Spleen (tissue), 11 donors: ENCODE measurements around the gene PRSS57. TPM values are rescaled to one million over a fixed set of nuclear protein-coding genes. Genes with fewer than 3 reads are reported as not detected.

Experiments used
- DNase-seq: peaks from one replicate; pipeline ENCODE4 v3.0.0-alpha.2; 2020
- H3K27ac ChIP-seq, 8 donors: fragments of 200-600 bp; sonication (generic) in 7 of 8; 1 replicate in 4 of 8; 2 replicates in 4 of 8; pipeline versions ENCODE4 v1.5.0 to v1.8.0; 2016 to 2021; ENCODE audit warnings: inconsistent platforms in 4 of 8, mild to moderate bottlenecking in 4 of 8, moderate library complexity in 1 of 8
- H3K27me3 ChIP-seq, 7 donors: fragments of 200-600 bp; sonication (generic) in 6 of 7; replicated peaks in 1 of 7; 1 replicate in 4 of 7; 2 replicates in 3 of 7; pipeline versions ENCODE4 v1.5.0 to v1.8.0; 2016 to 2021; ENCODE audit warnings: inconsistent platforms in 3 of 7, mild to moderate bottlenecking in 1 of 7
- H3K36me3 ChIP-seq, 6 donors: fragments of 200-600 bp; sonication (generic) in 5 of 6; 1 replicate in 4 of 6; 2 replicates in 2 of 6; pipeline versions ENCODE4 v1.5.0 to v1.8.0; 2016 to 2021; ENCODE audit warnings: inconsistent platforms in 2 of 6
- H3K4me1 ChIP-seq, 6 donors: fragments of 200-600 bp; sonication (generic) in 5 of 6; 1 replicate in 3 of 6; 2 replicates in 3 of 6; pipeline versions ENCODE4 v1.5.0 to v1.8.0; 2016 to 2021; ENCODE audit warnings: inconsistent platforms in 3 of 6
- H3K4me3 ChIP-seq, 8 donors: fragments of 200-600 bp; sonication (generic) in 7 of 8; 1 replicate in 4 of 8; 2 replicates in 4 of 8; pipeline versions ENCODE4 v1.5.0 to v1.8.0; 2016 to 2021; ENCODE audit warnings: inconsistent platforms in 4 of 8, mild to moderate bottlenecking in 4 of 8, moderate library complexity in 2 of 8
- H3K9me3 ChIP-seq, 8 donors: fragments of 200-600 bp; sonication (generic) in 7 of 8; 1 replicate in 4 of 8; 2 replicates in 4 of 8; pipeline versions ENCODE4 v1.5.0 to v1.8.0; 2016 to 2021; ENCODE audit warnings: inconsistent platforms in 4 of 8
- CTCF ChIP-seq, 11 experiments: fragments of 200-600 bp in 7 of 11; fragments of 450-650 bp in 4 of 11; sonication (generic) in 4 of 11; IDR thresholded peaks in 8 of 11; conservative IDR thresholded peaks in 3 of 11; 1 replicate in 7 of 11; 2 replicates in 4 of 11; pipeline versions ENCODE4 v1.4.0 to v1.8.0; 2016 to 2021; ENCODE audit warnings: antibody characterized with exemption in 11 of 11, inconsistent platforms in 4 of 11, mild to moderate bottlenecking in 1 of 11
- POLR2A ChIP-seq, 3 donors: fragments of 450-650 bp; IDR thresholded peaks; one replicate each; pipeline ENCODE4 v1.5.1; 2017; ENCODE audit warnings: antibody characterized with exemption in 3 of 3, mild to moderate bottlenecking in 1 of 3
- POLR2AphosphoS5 ChIP-seq, 3 donors: sonication (generic); formaldehyde crosslinking; IDR thresholded peaks; one replicate each; pipeline ENCODE4 v1.5.1; 2017; ENCODE audit warnings: antibody characterized with exemption in 3 of 3
- WGBS, 5 donors: extraction: QIAGEN DNeasy Blood & Tissue Kit in 3 of 5; methylation state at CpG; one replicate each; pipeline versions ENCODE4 v1.1.5 to v1.1.7; 2013 to 2018; 5-methylcytosine and 5-hydroxymethylcytosine counted together
- intact Hi-C: fragments of 100-400 bp; cut with DNase I; formaldehyde crosslinking; loops from one replicate; pipeline ENCODE4 v1.15.0; 2023; ENCODE audit warnings: low total_unique reads
- polyA plus RNA-seq, 3 donors: library from polyadenylated mRNA; stranded (reverse); fragments of 200-250 nt; gene quantifications; one replicate each; pipeline ENCODE4 v1.2.1, GENCODE V29; 2013
- total RNA-seq, 7 donors: library from RNA; depleted of rRNA in 3 of 7; stranded (reverse); fragments of >200 nt in 3 of 7; fragmentation: NEBNext Ultra II Directional in 4 of 7; extraction: Animal tissue kit (Norgen Biotek cat#: 25700) in 4 of 7; gene quantifications; one replicate each; pipeline versions ENCODE4 v1.1.0 to v1.2.1, GENCODE V29; 2016 to 2021
- donor health status: healthy with polysubstance abuse.
- donor health status: DM: no; HTN: no; CAD: no; lungs with moderate emphysema.
- donor health status: DM: no; HTN: no; CAD: no.
- donor health status: Bipolar disorder and iron deficiency.
- donor health status: healthy.
- donor health status: DM: no; HTN: no; CAD: no.
- donor health status: DM: yes; HTN: yes; CAD: no.

The PRSS57 gene
- total and polyA plus RNA-seq, 10 donors, result 0.24 to 2.5 (median 0.54) TPM; not detected in 2

- Histone ChIP-seq H3K27ac (no peak overlapping the region), H3K27me3 (peaks cover 0 to 56% (median 17%) of the 10 kb centered on the region in 7 donors), H3K4me1 (peaks cover 0 to 36% (median 17%) of the 10 kb centered on the region in 6 donors), H3K36me3 (no peaks in the 10 kb centered on the region), H3K4me3 (peak overlapping the region in 1 of 8 donors; percentile 33), H3K9me3 (no peaks in the 10 kb centered on the region)
- 18 to 24% (median 20%) methylated on average over 24 to 41 of the region's 41 CpGs for WGBS, 5 donors
- no peak for DNase-seq
- intact Hi-C loops, result no loop called here
- TF ChIP-seq CTCF (IDR thresholded peaks at IDR 0.05 in 8 of 11, conservative IDR thresholded peaks at IDR 0.05 in 3 of 11), result no peak
- no peak for TF ChIP-seq POLR2AphosphoS5 (IDR thresholded peaks at IDR 0.05)
- TF ChIP-seq POLR2A (IDR thresholded peaks at IDR 0.05), result no peak
Measured at GRCh38 chr19:694481-695351, 536 bp downstream of the PRSS57 start.

GRCh38 chr19:690203-690602 lies 5.0 kb downstream of the PRSS57 start:
- Histone ChIP-seq H3K36me3 (no peaks in the 10 kb centered on the region), H3K27me3 (peaks cover 0 to 13% (median 8%) of the 10 kb centered on the region in 7 donors), H3K4me1 (peaks cover 0 to 9% (median 5%) of the 10 kb centered on the region in 6 donors), H3K4me3 (no peak overlapping the region), H3K9me3 (no peaks in the 10 kb centered on the region), H3K27ac (no peak overlapping the region)
- TF ChIP-seq POLR2A (IDR thresholded peaks at IDR 0.05) (no peak), POLR2AphosphoS5 (IDR thresholded peaks at IDR 0.05) (no peak)
- intact Hi-C loops, result no loop called here
- 67 to 81% (median 77%) methylated on average over 16 to 18 of the region's 18 CpGs for WGBS, 5 donors
- DNase-seq, result no peak

- WGBS, 5 donors, result 69 to 92% (median 81%) methylated on average over 16 to 17 of the region's 17 CpGs
- no peaks in the 10 kb centered on the region for H3K4me1 ChIP-seq
- no peak for DNase-seq
- no peaks in the 10 kb centered on the region for H3K9me3 ChIP-seq
- intact Hi-C loops, result no loop called here
- peaks cover 0 to 1% (median 0%) of the 10 kb centered on the region in 7 donors for H3K27me3 ChIP-seq
- TF ChIP-seq POLR2AphosphoS5 (IDR thresholded peaks at IDR 0.05) (no peak), POLR2A (IDR thresholded peaks at IDR 0.05) (no peak), CTCF (IDR thresholded peaks at IDR 0.05 in 8 of 11, conservative IDR thresholded peaks at IDR 0.05 in 3 of 11) (no peak)
- no peak overlapping the region for H3K27ac ChIP-seq
- H3K4me3 ChIP-seq, result no peak overlapping the region
- H3K36me3 ChIP-seq, result no peaks in the 10 kb centered on the region
Measured at GRCh38 chr19:688992-689391, 6.3 kb downstream of the PRSS57 start.

GRCh38 chr19:688214-688613 lies 7.0 kb downstream of the PRSS57 start:
- Histone ChIP-seq H3K27ac (no peak overlapping the region), H3K4me1 (no peaks in the 10 kb centered on the region), H3K27me3 (no peaks in the 10 kb centered on the region), H3K9me3 (no peaks in the 10 kb centered on the region), H3K36me3 (no peaks in the 10 kb centered on the region), H3K4me3 (no peak overlapping the region)
- TF ChIP-seq CTCF (IDR thresholded peaks at IDR 0.05 in 8 of 11, conservative IDR thresholded peaks at IDR 0.05 in 3 of 11) (no peak), POLR2A (IDR thresholded peaks at IDR 0.05) (no peak), POLR2AphosphoS5 (IDR thresholded peaks at IDR 0.05) (no peak)
- intact Hi-C loops, result no loop called here
- DNase-seq, result no peak
- 70 to 82% (median 79%) methylated on average over 15 of the region's 15 CpGs for WGBS, 5 donors
